Astrocyte of the spinal cord (primary cell): ENCODE data around the gene MRPL39.

ENCODE experiments used
- DNase-seq: peaks from one replicate; pipeline ENCODE4 v3.0.0; 2011; ENCODE audit warnings: low read depth, low spot score
- H3K4me3 ChIP-seq: 2 replicates; pipeline ENCODE4 v1.5.1; 2011; ENCODE audit warnings: low read depth, mild to moderate bottlenecking, low read length, moderate library complexity
- in situ Hi-C: cut with HindIII; loops from 2 replicates; pipeline ENCODE4 v1.10.0; 2017; ENCODE audit warnings: low sequenced_read_pairs
- TF ChIP-seq, protein P1 (sequence below): IDR thresholded peaks from 2 replicates; pipeline ENCODE4 v1.5.1; 2012; ENCODE audit warnings: low read depth, mild to moderate bottlenecking, low read length, inconsistent platforms

MRPL39 gene

GRCh38 chr21:25579226-25580013 lies 27.9 kb downstream of the MRPL39 start:
- DNase-seq, result no peak
- TF ChIP-seq, protein P1, sequence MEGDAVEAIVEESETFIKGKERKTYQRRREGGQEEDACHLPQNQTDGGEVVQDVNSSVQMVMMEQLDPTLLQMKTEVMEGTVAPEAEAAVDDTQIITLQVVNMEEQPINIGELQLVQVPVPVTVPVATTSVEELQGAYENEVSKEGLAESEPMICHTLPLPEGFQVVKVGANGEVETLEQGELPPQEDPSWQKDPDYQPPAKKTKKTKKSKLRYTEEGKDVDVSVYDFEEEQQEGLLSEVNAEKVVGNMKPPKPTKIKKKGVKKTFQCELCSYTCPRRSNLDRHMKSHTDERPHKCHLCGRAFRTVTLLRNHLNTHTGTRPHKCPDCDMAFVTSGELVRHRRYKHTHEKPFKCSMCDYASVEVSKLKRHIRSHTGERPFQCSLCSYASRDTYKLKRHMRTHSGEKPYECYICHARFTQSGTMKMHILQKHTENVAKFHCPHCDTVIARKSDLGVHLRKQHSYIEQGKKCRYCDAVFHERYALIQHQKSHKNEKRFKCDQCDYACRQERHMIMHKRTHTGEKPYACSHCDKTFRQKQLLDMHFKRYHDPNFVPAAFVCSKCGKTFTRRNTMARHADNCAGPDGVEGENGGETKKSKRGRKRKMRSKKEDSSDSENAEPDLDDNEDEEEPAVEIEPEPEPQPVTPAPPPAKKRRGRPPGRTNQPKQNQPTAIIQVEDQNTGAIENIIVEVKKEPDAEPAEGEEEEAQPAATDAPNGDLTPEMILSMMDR, result no peak
- no peak overlapping the region for H3K4me3 ChIP-seq
- in situ Hi-C loops, result no loop called here

DNA sequence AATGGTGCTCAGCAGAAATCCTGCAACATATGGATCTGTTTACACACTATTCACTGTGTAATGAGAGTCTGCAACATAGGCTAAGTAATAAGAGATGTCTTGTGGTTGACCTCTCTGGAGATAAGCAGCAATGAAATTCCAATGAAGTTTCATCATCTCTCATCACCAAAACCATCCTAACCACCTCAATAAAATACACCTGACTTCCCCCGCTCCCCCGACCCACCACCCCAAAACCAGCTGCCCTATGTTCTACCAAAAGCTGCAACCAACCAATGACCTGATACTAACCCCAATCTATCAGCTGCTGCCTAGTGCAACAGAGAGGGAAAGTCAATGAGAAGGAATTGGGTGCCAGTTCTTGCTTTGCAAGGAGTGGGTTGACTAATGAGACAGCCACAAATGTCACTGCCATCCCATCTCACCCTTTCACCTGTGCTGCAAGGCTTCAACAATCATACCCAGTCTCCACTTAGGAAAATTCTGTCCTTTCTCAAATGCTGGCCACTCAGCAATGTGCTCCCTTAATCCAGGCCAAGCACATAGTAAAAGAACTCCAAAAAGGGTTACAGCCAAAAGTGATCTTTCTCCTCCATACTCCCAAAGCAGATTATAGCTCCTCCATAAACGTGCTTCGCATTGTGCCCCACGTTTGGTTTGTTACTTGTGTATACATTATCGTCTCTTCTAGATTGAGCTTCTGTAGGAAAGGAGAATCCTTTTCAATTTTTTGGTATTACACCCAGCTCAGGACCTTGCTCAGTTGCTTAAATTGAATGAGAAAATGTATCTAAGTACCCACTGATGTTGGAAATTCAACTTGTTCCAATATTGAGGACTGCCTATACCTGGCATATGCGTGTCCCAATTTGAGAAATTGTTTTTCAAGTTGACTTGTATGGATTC lies 29.0 kb downstream of the MRPL39 start:
- no peak for DNase-seq
- H3K4me3 ChIP-seq, result no peak overlapping the region
- TF ChIP-seq, protein P1, result no peak
- in situ Hi-C loops, result no loop called here

GRCh38 chr21:25577424-25578055 lies 29.7 kb downstream of the MRPL39 start:
- TF ChIP-seq, protein P1, result no peak
- in situ Hi-C loops, result no loop called here
- DNase-seq, result no peak
- no peak overlapping the region for H3K4me3 ChIP-seq

DNA sequence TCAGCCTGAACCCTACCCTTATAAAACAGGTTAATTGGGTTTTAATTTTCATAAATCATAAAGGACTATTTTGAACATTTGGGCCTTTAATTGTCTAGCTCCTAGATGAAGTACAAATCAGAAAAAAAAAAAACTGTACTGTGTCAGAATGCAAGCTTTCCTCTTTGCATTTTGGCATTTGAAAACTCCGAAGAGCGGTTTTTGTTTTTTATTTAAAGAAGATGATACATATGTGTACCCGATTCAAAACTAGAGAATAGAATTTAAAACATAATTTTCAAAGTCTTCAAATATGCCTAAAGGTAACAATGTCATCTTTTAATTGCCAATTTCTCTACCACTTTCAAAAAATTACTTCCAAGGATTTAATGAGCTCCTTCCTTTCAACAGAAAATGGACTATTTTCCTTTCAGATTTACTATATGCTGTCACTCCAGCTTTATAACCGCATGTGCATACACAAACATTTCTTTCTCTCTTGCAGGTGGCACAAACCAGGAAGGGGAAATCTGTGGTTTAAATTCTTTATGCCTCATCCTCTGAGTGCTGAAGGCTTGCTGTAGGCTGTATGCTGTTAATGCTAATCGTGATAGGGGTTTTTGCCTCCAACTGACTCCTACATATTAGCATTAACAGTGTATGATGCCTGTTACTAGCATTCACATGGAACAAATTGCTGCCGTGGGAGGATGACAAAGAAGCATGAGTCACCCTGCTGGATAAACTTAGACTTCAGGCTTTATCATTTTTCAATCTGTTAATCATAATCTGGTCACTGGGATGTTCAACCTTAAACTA lies 33.7 kb downstream of the MRPL39 start:
- peak; percentile 91 for DNase-seq
- TF ChIP-seq, protein P1, result no peak
- H3K4me3 ChIP-seq, result no peak overlapping the region
- in situ Hi-C loops, result no loop called here

DNA sequence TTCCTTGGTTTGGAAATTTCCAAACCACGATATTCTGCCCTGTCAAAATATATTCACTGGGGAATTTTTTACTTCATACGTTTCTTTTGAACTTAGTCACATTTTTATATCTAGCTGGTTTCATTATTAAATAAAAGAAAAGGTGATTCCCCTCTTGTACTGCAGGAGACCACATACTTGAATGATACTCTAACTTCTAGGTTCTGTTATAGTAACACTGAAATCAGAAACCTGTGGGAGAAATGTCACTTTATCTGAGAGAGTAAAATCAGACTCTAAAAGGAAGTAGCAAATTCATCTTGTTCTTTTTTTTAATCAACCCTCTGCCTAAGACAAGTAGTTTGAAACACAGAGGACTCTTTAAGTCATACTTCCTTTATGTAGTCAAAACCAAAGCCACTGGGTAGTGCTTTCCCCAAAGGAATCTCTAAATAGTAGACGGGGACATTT lies 34.4 kb downstream of the MRPL39 start:
- no peak overlapping the region for H3K4me3 ChIP-seq
- in situ Hi-C loops, result no loop called here
- peak; percentile 56 for DNase-seq
- TF ChIP-seq, protein P1, result no peak

DNA sequence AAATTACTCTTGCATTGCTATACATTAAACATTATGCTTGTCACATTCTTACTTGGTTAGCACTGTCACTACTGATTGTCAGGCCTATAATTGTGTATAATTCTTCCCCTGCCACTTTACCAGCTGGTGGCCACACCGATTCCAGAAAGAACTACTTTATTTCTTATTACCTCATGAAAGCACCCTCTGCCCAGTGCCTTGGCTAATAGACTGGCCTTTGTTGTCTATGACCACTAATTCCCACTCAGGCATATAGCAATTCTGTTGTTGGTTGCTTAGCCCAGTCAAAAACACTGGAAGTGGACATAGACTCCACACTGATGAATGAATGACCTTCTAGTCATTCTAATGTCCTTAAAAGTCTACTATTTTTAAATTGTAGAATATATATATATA lies 35.6 kb downstream of the MRPL39 start:
- DNase-seq, result no peak
- in situ Hi-C loops, result no loop called here
- H3K4me3 ChIP-seq, result no peak overlapping the region
- TF ChIP-seq, protein P1, result no peak
